Measurements from ENCODE around the gene HAND1. TPM values are rescaled to one million over a fixed set of nuclear protein-coding genes. Genes with fewer than 3 reads are reported as not detected.

Gene HAND1
- total and polyA plus RNA-seq, 2 donors (not counting 1 experiment from before 2014, with no cell fraction given) = not detected

DNA sequence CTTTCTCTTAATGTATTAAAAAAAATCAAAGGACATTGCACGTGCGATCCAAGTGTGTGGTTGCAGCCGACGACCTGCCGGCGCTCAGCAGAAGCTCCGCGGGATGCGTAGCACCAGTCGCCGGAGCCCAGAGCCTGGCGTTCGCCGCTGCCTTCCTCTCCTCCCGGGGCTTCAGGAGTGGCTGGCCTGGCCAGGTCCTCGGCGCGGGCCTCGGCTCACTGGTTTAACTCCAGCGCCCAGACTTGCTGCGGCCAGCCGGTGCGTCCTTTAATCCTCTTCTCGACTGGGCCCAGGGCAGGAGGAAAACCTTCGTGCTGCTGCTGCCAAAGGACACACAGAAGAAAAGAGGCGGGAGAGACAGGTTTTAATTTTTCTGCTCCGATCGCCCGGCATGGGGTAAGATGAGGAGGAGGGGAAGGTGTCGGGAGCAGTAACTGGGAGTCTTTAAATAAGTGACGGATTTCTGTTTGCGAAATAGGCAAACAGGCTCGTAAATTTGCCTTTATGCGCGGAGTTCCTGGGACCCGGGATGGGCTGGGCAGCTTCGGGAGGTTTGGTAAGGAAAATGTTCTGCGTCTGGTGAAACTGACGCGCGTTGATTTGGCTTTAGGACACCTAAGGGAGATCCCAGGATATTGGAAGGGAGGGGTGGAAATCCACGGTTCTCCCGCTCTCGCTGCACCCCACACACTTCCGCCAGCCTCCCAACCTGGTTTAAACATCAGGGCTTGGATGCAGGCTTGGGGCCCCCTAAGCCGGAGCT is 2.3 kb downstream of the HAND1 start:
- Histone ChIP-seq H3K9me3 (ENCODE audit: control extremely low read depth in 1 of 3, control insufficient read depth in 2 of 3, insufficient read depth in 1 of 3, low read length in 2 of 3) (peaks cover 0 to 67% (median 10%) of the 10 kb centered on the region in 3 donors), H3K9ac (ENCODE audit: low read length) (peak overlapping the region; percentile 24), H3K36me3 (replicated peaks in 1 of 2; ENCODE audit: control extremely low read depth in 1 of 2, control insufficient read depth in 1 of 2, extremely low read depth in 1 of 2, insufficient read depth in 2 of 2, low read length in 1 of 2) (no peaks in the 10 kb centered on the region), H3K4me1 (ENCODE audit: control insufficient read depth in 2 of 2, insufficient read depth in 2 of 2, low read length in 2 of 2) (peaks cover 73 to 86% of the 10 kb centered on the region in 2 donors), H4K20me1 (ENCODE audit: control insufficient read depth, insufficient read depth, low read length, poor library complexity, severe bottlenecking) (no peaks in the 10 kb centered on the region), H3K27ac (ENCODE audit: low read length in 2 of 2) (no peak overlapping the region), H3K4me2 (replicated peaks; ENCODE audit: low read depth, low read length, poor library complexity, severe bottlenecking) (peak overlapping the region; percentile 63), H3K79me2 (ENCODE audit: control insufficient read depth, insufficient read depth, low read length) (no peaks in the 10 kb centered on the region), H3K27me3 (replicated peaks in 1 of 4; ENCODE audit: control extremely low read depth in 1 of 4, control insufficient read depth in 3 of 4, insufficient read depth in 4 of 4, low read length in 3 of 4) (peaks cover 0 to 93% (median 89%) of the 10 kb centered on the region in 4 experiments), H3K4me3 (ENCODE audit: control extremely low read depth in 1 of 5, extremely low read depth in 1 of 5, insufficient read depth in 1 of 5, low read depth in 2 of 5, low read length in 4 of 5) (peak overlapping the region in 1 of 5 experiments; percentile 1), H2AFZ (ENCODE audit: insufficient read depth, low read depth, low read length, poor library complexity, severe bottlenecking) (no peak overlapping the region)
- CTCF ChIA-PET = interaction anchor here (1.6 to 2.4 kb wide), 2 partner anchors 8 to 404 kb away, joined by 3 to 8 read pairs; no protein-coding TSS in a partner anchor
- intact Hi-C loops (cut with micrococcal nuclease) = no loop called here
- Mint-ChIP-seq H3K27me3 (peaks cover 77% of the 10 kb centered on the region), H3K4me3 (peak overlapping the region; percentile 56), H3K4me1 (peaks cover 56% of the 10 kb centered on the region), H3K27ac (peak overlapping the region; percentile 15), H3K9me3 (ENCODE audit: insufficient read depth) (no peaks in the 10 kb centered on the region)
- DNase-seq = peak; percentile 50
- TF ChIP-seq EZH2 (IDR thresholded peaks at IDR 0.05; ENCODE audit: borderline replicate concordance, insufficient read depth, low read depth, low read length, poor library complexity, severe bottlenecking) = peak; percentile 12
- TF ChIP-seq, protein P1, sequence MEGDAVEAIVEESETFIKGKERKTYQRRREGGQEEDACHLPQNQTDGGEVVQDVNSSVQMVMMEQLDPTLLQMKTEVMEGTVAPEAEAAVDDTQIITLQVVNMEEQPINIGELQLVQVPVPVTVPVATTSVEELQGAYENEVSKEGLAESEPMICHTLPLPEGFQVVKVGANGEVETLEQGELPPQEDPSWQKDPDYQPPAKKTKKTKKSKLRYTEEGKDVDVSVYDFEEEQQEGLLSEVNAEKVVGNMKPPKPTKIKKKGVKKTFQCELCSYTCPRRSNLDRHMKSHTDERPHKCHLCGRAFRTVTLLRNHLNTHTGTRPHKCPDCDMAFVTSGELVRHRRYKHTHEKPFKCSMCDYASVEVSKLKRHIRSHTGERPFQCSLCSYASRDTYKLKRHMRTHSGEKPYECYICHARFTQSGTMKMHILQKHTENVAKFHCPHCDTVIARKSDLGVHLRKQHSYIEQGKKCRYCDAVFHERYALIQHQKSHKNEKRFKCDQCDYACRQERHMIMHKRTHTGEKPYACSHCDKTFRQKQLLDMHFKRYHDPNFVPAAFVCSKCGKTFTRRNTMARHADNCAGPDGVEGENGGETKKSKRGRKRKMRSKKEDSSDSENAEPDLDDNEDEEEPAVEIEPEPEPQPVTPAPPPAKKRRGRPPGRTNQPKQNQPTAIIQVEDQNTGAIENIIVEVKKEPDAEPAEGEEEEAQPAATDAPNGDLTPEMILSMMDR (IDR thresholded peaks at IDR 0.05) = no peak
- ATAC-seq (ENCODE audit: low read depth) = no peak
- POLR2A ChIA-PET = no interaction called here
- WGBS (ENCODE audit: insufficient coverage) = 10% methylated on average over 42 of the region's 46 CpGs
